H54 (cell line): ENCODE data around the gene TAS1R3.

Experiments
- DNase-seq: peaks from one replicate; pipeline ENCODE4 v3.0.0; 2011; ENCODE audit warnings: low spot score, mixed read lengths; ENCODE audit not compliant: insufficient read length
- FAIRE-seq: peaks from 3 replicates; lab custom pipeline; 2011; peaks lifted over from hg19 to GRCh38; lab: Jason Lieb, UNC
- POLR2A ChIP-seq: IDR thresholded peaks from 2 replicates; pipeline ENCODE4 v1.6.1; 2011; ENCODE audit warnings: low read depth, mild to moderate bottlenecking, low read length

Gene TAS1R3

DNA sequence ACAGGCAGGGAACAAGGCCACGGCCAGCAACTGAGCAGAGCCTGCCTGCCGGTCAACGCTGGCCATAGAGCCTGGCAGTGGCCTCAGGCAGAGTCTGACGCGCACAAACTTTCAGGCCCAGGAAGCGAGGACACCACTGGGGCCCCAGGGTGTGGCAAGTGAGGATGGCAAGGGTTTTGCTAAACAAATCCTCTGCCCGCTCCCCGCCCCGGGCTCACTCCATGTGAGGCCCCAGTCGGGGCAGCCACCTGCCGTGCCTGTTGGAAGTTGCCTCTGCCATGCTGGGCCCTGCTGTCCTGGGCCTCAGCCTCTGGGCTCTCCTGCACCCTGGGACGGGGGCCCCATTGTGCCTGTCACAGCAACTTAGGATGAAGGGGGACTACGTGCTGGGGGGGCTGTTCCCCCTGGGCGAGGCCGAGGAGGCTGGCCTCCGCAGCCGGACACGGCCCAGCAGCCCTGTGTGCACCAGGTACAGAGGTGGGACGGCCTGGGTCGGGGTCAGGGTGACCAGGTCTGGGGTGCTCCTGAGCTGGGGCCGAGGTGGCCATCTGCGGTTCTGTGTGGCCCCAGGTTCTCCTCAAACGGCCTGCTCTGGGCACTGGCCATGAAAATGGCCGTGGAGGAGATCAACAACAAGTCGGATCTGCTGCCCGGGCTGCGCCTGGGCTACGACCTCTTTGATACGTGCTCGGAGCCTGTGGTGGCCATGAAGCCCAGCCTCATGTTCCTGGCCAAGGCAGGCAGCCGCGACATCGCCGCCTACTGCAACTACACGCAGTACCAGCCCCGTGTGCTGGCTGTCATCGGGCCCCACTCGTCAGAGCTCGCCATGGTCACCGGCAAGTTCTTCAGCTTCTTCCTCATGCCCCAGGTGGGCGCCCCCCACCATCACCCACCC, at the start of gene TAS1R3:
TSS of gene TAS1R3 (plus strand) at position 213 of the 898 bp plus-strand sequence. CDS start at position 279, 66 bp downstream.
- DNase-seq (no peak), FAIRE-seq (no peak)
- TF ChIP-seq POLR2A = no peak

- DNase-seq (peak; percentile 91), FAIRE-seq (no peak)
- TF ChIP-seq POLR2A = no peak
These were observed 49.4 kb upstream of the TAS1R3 start for GRCh38 chr1:1281533-1282321.

- TF ChIP-seq POLR2A = no peak
- DNase-seq (no peak), FAIRE-seq (no peak)
These were observed 48.1 kb upstream of the TAS1R3 start for GRCh38 chr1:1282998-1283397.

- FAIRE-seq = no peak
- TF ChIP-seq POLR2A = no peak
- no peak for DNase-seq
These were observed 47.3 kb upstream of the TAS1R3 start for GRCh38 chr1:1283821-1284220.

DNA sequence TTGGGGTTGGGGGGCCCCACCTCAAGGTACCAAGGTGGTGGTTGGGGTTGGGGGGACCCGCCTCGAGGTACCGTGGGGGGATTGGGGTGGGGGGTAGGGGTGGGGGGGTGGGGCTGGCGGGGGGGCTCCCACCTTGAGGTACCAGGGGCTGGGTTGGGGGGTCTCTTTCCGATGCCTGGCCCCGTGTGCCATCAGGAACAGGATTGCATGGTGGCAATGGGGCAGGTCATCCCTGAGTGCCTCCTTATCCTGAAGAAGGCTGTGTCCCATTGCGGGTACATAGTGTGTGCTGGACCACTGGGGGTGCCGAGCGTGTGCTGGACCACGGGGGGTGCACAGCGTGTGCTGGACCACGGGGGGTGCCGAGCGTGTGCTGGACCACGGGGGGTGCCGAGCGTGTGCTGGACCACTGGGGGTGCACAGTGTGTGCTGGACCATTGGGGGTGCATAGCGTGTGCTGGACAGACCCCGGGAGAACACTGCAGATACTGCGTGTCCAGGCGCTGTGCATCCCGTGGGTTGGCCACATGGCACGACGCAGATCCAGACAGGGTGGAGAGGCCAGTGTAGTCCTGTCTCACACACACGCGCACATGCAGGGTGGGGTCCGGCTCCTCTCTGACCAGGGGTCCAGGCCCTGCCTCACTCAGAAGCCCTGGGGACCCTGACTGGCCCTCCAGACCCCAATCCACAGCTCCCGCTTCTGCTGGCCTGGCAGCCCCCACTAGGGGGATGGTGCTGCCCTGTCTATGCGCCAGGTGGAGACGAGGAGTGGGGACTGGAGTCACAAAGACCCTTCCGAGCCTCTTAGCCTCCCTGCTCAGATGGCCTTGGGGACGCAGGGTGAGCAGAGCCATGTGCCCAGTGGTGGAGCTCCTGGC, 46.6 kb upstream of the TAS1R3 start:
- no peak for TF ChIP-seq POLR2A
- DNase-seq (no peak), FAIRE-seq (no peak)

- TF ChIP-seq POLR2A = no peak
- no peak for FAIRE-seq
These were observed 45.9 kb upstream of the TAS1R3 start for GRCh38 chr1:1285102-1285571.

DNA sequence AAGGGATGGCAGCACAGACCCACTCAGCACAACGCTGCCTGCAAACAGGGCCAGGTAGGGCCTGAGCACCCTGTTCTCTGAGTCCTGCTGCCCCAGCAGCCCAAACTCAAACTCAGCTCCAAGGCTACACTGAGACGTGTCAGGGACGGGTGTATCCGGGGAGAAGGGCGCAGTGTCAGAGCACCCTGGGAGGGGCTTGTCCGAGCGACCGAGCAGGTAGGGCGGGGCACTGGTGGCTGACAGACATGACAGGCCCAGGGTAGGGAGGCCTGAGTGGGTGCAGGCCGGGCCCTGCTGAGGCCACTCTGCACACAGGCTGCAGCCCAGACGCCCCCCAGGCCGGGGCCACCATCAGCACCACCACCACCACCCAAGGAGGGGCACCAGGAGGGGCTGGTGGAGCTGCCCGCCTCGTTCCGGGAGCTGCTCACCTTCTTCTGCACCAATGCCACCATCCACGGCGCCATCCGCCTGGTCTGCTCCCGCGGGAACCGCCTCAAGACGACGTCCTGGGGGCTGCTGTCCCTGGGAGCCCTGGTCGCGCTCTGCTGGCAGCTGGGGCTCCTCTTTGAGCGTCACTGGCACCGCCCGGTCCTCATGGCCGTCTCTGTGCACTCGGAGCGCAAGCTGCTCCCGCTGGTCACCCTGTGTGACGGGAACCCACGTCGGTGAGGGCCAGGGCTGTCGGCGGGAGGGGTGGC, 45.3 kb upstream of the TAS1R3 start:
- FAIRE-seq (no peak), DNase-seq (no peak)
- TF ChIP-seq POLR2A = no peak

More at GRCh38 chr1:1285102-1285571, 45.9 kb upstream of the TAS1R3 start:
- no peak for DNase-seq

GRCh38 chr1:1286313-1287261, 44.5 kb upstream of the TAS1R3 start:
- FAIRE-seq = no peak

DNA sequence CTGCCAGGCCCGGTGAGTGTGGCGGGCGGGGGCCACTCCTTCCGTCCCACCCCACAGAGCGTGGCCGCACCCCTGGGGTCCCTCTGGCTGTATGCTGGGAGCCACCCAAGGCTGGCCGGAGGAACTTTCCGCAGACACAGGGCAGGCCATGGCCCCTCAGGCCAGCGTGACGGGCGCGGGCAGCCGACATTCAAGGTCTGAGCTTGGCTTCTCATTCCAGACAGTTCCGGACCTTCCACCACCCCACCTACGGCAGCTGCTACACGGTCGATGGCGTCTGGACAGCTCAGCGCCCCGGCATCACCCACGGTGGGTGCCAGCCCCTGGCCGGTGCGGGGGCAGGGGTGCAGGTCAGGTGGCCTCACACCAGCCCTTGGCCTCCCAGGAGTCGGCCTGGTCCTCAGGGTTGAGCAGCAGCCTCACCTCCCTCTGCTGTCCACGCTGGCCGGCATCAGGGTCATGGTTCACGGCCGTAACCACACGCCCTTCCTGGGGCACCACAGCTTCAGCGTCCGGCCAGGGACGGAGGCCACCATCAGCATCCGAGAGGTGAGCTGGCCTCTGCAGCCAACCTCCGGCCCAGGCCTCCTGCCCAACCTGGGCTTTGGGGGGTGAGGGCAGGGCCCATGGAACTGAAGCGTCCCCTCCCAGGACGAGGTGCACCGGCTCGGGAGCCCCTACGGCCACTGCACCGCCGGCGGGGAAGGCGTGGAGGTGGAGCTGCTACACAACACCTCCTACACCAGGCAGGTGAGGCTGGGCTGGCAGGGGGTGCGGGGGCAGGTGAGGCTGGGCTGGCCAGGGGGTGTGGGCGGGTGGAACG, 43.6 kb upstream of the TAS1R3 start:
- DNase-seq (no peak), FAIRE-seq (no peak)
- TF ChIP-seq POLR2A = no peak

More at GRCh38 chr1:1286313-1287261, 44.5 kb upstream of the TAS1R3 start:
- TF ChIP-seq POLR2A = no peak
- DNase-seq = no peak

GRCh38 chr1:1290238-1290731, 40.8 kb upstream of the TAS1R3 start:
- no peak for FAIRE-seq
- no peak for TF ChIP-seq POLR2A
- DNase-seq = no peak
